Progenitor cell of endocrine pancreas (in vitro differentiated cells): ENCODE data around the gene B4GALT3. TPM values are rescaled to one million over a fixed set of nuclear protein-coding genes. Genes with fewer than 3 reads are reported as not detected.

Source experiments
- DNase-seq: peaks from one replicate; pipeline ENCODE4 v3.0.0; 2021; ENCODE audit warnings: low spot score; ENCODE audit not compliant: unreplicated experiment
- H3K27ac Mint-ChIP-seq: 2 replicates; pipeline ENCODE4 v1.8.0; 2021; ENCODE audit warnings: mild to moderate bottlenecking, moderate library complexity, mixed read lengths
- H3K27me3 Mint-ChIP-seq: 2 replicates; pipeline ENCODE4 v1.8.0; 2021; ENCODE audit warnings: mixed read lengths
- H3K36me3 Mint-ChIP-seq: 2 replicates; pipeline ENCODE4 v1.8.0; 2022; ENCODE audit warnings: mixed read lengths; ENCODE audit not compliant: insufficient read depth
- H3K4me1 Mint-ChIP-seq: 2 replicates; pipeline ENCODE4 v1.8.0; 2021; ENCODE audit warnings: low read depth, mixed read lengths
- H3K4me3 Mint-ChIP-seq: 2 replicates; pipeline ENCODE4 v1.8.0; 2021; ENCODE audit warnings: low read depth, mild to moderate bottlenecking, moderate library complexity, mixed read lengths
- H3K9me3 Mint-ChIP-seq: 2 replicates; pipeline ENCODE4 v1.8.0; 2021; ENCODE audit warnings: low read depth, mixed read lengths
- microRNA-seq: library from miRNA; unstranded; fragments of <30 nt; microRNA quantifications from one replicate; pipeline ENCODE4 v1.1.0, GENCODE V29; 2020; ENCODE audit warnings: borderline number of aligned reads; ENCODE audit not compliant: unreplicated experiment
- total RNA-seq: library from RNA; stranded (reverse); gene quantifications from 2 replicates; pipeline ENCODE4 v1.2.1, GENCODE V29; 2021
- TF ChIP-seq, protein P1 (sequence below): fragments of 200-600 bp; sonication (generic); IDR thresholded peaks from one replicate; pipeline ENCODE4 v1.5.0; 2021; ENCODE audit warnings: antibody characterized with exemption, mild to moderate bottlenecking; ENCODE audit not compliant: unreplicated experiment

The B4GALT3 gene
- total RNA-seq, 1 donor from 2014 or later: 45.9 TPM

DNA sequence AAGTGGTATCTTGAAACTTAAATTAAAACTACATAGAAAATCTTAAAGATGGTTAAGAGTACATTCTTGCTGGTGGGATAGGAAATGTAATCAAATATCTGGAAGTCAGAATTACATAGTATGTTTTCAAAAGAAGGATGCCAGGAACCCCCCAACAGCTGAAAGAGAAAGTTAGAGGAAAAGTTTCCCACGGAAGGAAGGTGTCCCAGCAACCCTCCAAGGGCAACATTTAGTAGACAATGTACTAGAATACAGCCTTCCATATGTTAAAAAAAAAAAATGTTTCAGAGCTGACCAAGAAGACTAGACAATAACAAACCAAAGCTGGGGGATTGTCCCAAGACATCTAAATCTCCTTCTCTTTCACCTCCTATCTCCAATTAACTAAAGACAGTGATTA is 47.0 kb downstream of the B4GALT3 start:
- TF ChIP-seq, protein P1, sequence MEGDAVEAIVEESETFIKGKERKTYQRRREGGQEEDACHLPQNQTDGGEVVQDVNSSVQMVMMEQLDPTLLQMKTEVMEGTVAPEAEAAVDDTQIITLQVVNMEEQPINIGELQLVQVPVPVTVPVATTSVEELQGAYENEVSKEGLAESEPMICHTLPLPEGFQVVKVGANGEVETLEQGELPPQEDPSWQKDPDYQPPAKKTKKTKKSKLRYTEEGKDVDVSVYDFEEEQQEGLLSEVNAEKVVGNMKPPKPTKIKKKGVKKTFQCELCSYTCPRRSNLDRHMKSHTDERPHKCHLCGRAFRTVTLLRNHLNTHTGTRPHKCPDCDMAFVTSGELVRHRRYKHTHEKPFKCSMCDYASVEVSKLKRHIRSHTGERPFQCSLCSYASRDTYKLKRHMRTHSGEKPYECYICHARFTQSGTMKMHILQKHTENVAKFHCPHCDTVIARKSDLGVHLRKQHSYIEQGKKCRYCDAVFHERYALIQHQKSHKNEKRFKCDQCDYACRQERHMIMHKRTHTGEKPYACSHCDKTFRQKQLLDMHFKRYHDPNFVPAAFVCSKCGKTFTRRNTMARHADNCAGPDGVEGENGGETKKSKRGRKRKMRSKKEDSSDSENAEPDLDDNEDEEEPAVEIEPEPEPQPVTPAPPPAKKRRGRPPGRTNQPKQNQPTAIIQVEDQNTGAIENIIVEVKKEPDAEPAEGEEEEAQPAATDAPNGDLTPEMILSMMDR: no peak
- peak overlapping the region; percentile 73 for H3K27ac Mint-ChIP-seq
- H3K36me3 Mint-ChIP-seq: peaks cover 20% of the 10 kb centered on the region
- DNase-seq: no peak
- no peak overlapping the region for H3K4me3 Mint-ChIP-seq
- H3K4me1 Mint-ChIP-seq: peaks cover 28% of the 10 kb centered on the region
- no peaks in the 10 kb centered on the region for H3K27me3 Mint-ChIP-seq
- no peaks in the 10 kb centered on the region for H3K9me3 Mint-ChIP-seq

DNA sequence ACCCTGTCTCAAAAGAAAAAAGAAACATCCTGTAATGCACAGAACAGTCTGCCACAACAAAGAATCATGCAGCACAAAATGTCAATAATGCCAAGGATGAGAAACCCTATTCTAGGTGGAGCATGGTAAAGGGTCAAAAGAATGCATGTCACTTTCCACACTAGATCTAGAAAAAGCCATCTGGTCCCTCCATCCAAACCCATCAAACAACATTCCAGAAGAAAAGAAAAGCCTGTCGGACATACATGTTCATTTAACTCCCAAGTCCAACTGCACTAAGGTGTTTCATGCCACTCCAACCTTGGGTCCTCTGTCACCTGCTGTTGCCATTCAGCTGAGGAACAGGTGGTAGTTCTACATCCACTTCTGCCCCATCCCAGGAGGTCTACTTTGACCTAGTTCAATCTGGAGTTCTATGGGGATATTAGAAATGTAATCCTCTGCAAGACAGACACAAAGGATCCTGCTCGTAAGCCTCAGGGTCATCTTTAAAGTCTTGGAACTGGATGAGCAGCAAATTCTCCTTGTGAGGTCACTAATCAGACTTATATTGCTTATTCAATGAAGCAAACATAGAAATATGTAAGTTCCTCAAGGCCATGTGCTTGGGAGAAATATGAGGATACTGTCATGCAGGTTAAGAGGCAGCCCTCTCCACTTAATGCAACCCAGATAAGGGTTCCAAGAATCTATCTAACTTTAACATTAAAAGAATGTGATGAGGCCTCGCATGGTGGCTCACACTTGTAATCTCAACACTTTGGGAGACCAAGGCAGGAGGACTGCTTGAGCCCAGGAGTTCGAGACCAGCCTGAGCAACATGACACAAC is 48.5 kb downstream of the B4GALT3 start:
- Mint-ChIP-seq H3K9me3 (no peaks in the 10 kb centered on the region), H3K4me1 (peaks cover 28% of the 10 kb centered on the region), H3K27me3 (no peaks in the 10 kb centered on the region), H3K4me3 (no peak overlapping the region), H3K36me3 (peaks cover 26% of the 10 kb centered on the region), H3K27ac (no peak overlapping the region)
- TF ChIP-seq, protein P1: no peak
- DNase-seq: no peak

DNA sequence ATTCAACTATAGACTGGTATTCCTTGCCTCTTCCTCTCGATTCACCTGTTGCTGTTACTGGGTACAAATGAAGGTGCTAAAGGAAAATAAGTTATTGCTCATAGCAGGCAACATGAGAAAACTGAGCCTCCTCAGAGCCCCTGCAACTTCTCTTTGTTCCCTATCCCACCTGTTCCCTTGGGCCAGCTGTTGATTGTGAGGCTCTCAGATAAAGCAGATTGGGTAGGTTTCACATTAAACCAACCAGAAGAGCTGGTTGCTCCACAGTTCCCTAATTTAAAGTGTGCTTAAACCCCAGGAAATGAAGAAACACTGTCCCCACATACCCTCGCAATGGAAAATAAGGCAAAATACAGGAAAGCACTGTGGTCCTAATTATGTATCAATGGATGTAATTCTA is 49.7 kb downstream of the B4GALT3 start:
- Mint-ChIP-seq H3K27ac (peak overlapping the region; percentile 67), H3K36me3 (peaks cover 29% of the 10 kb centered on the region), H3K4me1 (peaks cover 28% of the 10 kb centered on the region), H3K9me3 (no peaks in the 10 kb centered on the region), H3K4me3 (no peak overlapping the region), H3K27me3 (no peaks in the 10 kb centered on the region)
- TF ChIP-seq, protein P1: no peak
- no peak for DNase-seq

DNA sequence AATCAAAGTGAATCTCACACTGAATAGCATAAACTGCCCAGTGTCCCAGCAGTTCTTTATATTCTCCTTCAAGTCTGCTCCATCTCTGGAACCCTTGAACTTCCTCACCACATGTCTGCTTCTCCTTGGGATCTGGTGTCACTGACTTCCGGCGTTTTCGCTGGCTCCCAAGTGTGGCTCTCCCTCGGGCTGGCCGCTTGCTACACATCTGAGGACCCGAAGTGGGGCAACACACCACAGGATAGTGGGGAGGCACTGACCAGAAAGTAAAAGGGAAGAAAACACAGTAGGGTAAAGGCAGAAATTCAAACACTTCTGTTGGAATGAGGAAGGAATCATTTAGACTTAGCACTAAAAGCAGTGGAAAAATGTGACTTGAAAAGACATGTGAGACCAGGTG is 54.3 kb downstream of the B4GALT3 start:
- TF ChIP-seq, protein P1: no peak
- Mint-ChIP-seq H3K4me1 (peaks cover 23% of the 10 kb centered on the region), H3K4me3 (no peak overlapping the region), H3K36me3 (peaks cover 35% of the 10 kb centered on the region), H3K9me3 (no peaks in the 10 kb centered on the region), H3K27ac (peak overlapping the region; percentile 87), H3K27me3 (no peaks in the 10 kb centered on the region)
- no peak for DNase-seq

DNA sequence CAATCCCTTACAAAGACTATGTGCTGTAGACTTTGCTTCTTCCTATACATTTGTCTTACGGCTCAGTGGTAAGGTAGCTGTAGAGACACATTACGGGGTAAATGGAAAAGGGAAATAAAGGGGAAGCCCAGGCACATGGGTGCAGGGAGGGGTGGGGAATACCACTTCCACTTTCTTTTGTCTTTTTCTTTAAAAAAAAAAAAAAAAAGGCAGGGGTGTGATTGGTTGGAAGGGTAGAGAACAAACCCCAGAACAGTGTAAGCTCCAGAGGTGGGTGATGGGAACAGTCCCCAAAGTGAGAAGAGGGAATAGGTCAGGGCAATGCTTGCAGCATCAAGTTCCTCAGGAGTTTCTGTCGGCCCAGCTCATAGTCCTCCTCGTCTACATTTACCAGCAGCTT is 55.5 kb downstream of the B4GALT3 start:
- Mint-ChIP-seq H3K4me3 (no peak overlapping the region), H3K27me3 (no peaks in the 10 kb centered on the region), H3K27ac (no peak overlapping the region), H3K36me3 (peaks cover 29% of the 10 kb centered on the region), H3K4me1 (peaks cover 22% of the 10 kb centered on the region), H3K9me3 (no peaks in the 10 kb centered on the region)
- DNase-seq: no peak
- TF ChIP-seq, protein P1: no peak

Small RNA genes lying within 50 kb of the gene (microRNA-seq; reads per million reads assigned to microRNA genes)
- 2.4 reads per million for gene MIR5187

Other genes with a start within 250 kb of the B4GALT3 start
- gene ITLN2, start 222.7 kb downstream of the B4GALT3 start, total RNA-seq: 1.2 and 1.8 TPM in 2 replicates
- gene F11R, start 156.4 kb downstream of the B4GALT3 start, total RNA-seq: 149 and 156 TPM in 2 replicates
- 52.0 and 54.7 TPM in 2 replicates for gene TSTD1, start 138.5 kb downstream of the B4GALT3 start, total RNA-seq
- gene USF1, start 131.5 kb downstream of the B4GALT3 start, total RNA-seq: 79.9 and 88.7 TPM in 2 replicates
- gene ARHGAP30, start 107.6 kb downstream of the B4GALT3 start, total RNA-seq: 0.20 TPM in 1 of 2 replicates, not detected in the other
- 1.9 and 2.4 TPM in 2 replicates for gene NECTIN4, start 87.9 kb downstream of the B4GALT3 start, total RNA-seq
- gene KLHDC9, start 79.1 kb downstream of the B4GALT3 start, total RNA-seq: 14.7 and 16.7 TPM in 2 replicates
- gene PFDN2, start 59.5 kb downstream of the B4GALT3 start, total RNA-seq: 54.8 and 57.9 TPM in 2 replicates
- 58.6 and 59.0 TPM in 2 replicates for gene NIT1, start 59.4 kb downstream of the B4GALT3 start, total RNA-seq
- gene DEDD, start 44.8 kb downstream of the B4GALT3 start, total RNA-seq: 46.9 and 49.3 TPM in 2 replicates
- 139 and 150 TPM in 2 replicates for gene UFC1, start 23.5 kb downstream of the B4GALT3 start, total RNA-seq
- 48.8 and 51.1 TPM in 2 replicates for gene USP21, start 18.0 kb downstream of the B4GALT3 start, total RNA-seq
- 50.9 and 56.5 TPM in 2 replicates for gene PPOX, start 11.1 kb downstream of the B4GALT3 start, total RNA-seq
- gene ADAMTS4, start 21.5 kb upstream of the B4GALT3 start, total RNA-seq: 0.22 and 0.24 TPM in 2 replicates
- gene NDUFS2, start 24.9 kb upstream of the B4GALT3 start, total RNA-seq: 98.2 and 103 TPM in 2 replicates
- 0.60 and 1.5 TPM in 2 replicates for gene FCER1G, start 37.8 kb upstream of the B4GALT3 start, total RNA-seq
- gene APOA2, start 46.1 kb upstream of the B4GALT3 start, total RNA-seq: 51.3 and 74.2 TPM in 2 replicates
- 15.2 and 16.3 TPM in 2 replicates for gene TOMM40L, start 48.6 kb upstream of the B4GALT3 start, total RNA-seq
- not detected in 2 replicates for gene NR1I3, start 60.7 kb upstream of the B4GALT3 start, total RNA-seq
- 0.86 and 1.1 TPM in 2 replicates for gene PCP4L1, start 81.2 kb upstream of the B4GALT3 start, total RNA-seq
- gene MPZ, start 132.5 kb upstream of the B4GALT3 start, total RNA-seq: 4.4 and 4.5 TPM in 2 replicates
- gene SDHC, start 136.9 kb upstream of the B4GALT3 start, total RNA-seq: 167 and 190 TPM in 2 replicates
- gene CFAP126, start 190.4 kb upstream of the B4GALT3 start, total RNA-seq: 0.65 and 1.4 TPM in 2 replicates